DMS153 treated with DMSO at 0.1 percent for 48 hours (cell line): Measurements from ENCODE around the gene CIAO2B.
A peak's percentile ranks its signal among the peaks of the same experiment; 100 is the strongest.
"Not testable (repeated sequence)": the region's sequence is repeated elsewhere in the genome, so short reads cannot be mapped to it uniquely, and the experiment has no call there.

Source experiments
- DNase-seq: peaks from one replicate; lab custom pipeline; 2025; ENCODE audit not compliant: unreplicated experiment; lab: John Stamatoyannopoulos, UW

The CIAO2B gene

DNA sequence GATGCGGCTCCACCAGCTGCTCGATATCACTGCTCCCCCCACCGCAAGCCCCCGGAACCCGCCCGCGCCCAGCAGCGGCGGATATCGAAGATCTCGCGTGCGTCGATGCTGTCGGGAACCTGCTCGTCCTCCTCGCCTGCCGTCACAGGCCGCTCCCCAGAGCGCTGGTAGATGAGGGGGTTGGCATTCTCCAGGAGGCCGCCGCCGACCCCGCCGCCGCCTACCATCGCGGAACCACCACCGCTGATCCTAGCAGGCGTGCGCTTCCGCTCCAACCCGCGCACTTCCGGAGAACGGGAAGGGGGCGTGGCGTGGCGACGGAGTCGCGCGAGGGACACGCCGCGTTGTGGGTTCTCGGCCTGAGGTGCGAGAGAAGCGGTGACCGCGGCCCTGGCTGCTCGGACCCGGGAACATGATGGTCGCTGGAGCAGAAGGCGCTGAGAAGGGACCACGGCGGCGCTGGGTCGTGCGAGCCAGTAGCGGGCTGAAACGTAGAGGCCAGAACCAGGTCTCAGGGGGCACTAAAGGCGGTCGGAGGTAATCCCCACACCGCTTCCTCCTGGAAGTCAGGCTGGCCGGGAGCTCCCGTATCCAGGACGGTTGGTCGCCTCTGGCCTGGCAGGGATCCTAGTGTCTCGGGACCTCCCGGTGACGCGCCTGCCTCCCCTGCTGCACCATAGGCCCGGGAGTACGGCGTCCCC is at the start of gene CIAO2B:
CIAO2B (minus strand) TSS at position 265 of the 701 bp plus-strand sequence; CDS start at position 227, 38 bp downstream.
- DNase-seq = peak; percentile 50

DNA sequence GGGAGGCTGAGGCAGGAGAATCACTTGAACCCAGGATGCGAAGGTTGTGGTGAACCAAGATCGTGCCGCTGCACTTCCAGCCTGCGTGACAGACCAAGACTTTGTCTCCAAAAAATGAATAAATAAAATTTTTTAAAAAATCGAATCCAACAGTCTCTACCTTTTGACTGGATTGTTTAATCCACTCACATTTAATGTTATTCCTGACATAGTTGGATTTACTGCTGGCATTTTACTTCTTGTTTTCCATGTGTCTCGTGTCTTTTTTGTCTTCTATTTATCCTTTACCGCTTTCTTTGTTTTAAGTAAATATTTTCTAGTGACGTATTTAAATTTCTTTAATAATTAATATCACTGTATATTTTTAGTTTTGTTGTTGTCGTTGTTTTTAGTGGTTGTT is 48.8 kb upstream of the CIAO2B start:
- DNase-seq = no peak

DNA sequence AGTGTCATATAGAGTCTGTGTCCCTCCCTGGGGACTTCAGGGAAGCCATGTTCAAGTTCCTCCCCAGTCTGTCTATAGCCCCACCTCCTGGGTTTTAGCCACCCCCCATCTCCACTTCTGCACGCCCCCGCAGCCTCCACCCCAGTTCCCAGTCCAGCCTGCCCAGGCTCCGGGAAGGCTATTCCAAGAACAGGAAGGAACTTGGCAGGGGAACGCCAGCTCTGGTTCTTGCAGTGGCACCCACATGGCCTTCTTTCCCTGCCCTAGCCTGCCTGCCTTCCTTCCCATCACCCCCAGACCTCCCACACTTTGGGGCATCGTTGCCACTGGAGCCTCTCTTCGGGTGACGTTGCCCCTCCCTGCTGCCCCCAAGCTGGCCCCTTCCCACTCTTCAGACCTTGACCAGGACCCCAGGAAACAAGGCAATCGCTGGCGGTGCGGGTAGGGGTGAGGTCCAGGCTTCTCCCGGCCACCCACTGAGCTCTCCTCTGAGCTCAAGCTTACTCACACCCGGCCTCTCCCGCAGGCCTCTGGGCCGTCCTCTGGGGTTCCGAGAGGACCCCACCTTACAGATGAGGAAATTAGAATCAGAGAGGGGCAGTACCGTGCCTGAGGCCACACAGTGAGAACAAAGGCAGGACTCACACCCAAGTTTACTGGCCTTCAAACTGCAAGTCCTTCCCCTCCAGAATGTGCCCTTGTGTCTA is 45.0 kb upstream of the CIAO2B start:
- DNase-seq = no peak

GRCh38 chr16:66977341-66978113 is 43.3 kb upstream of the CIAO2B start:
- DNase-seq = peak; percentile 79

DNA sequence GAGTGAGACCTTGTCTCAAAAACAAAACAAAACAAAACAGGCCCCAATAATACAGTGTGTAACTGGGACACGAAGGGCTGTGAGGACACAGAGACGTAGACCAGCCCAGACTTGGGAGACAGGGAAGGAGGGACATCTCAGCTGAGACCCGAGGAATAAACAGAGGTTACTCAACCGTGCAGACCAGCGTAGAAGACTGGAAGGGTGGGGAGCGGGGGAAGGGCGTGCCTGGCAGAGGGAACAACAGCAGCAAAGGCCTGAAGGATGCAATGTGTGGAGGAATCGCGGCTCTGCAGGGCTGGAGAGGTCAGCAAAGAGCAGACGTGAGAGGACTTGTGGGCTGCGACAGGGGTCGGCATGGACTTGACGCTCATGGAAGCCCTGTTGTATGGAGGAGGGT is 42.5 kb upstream of the CIAO2B start:
- DNase-seq = no peak

GRCh38 chr16:66975302-66975893 is 41.2 kb upstream of the CIAO2B start:
- no peak for DNase-seq

DNA sequence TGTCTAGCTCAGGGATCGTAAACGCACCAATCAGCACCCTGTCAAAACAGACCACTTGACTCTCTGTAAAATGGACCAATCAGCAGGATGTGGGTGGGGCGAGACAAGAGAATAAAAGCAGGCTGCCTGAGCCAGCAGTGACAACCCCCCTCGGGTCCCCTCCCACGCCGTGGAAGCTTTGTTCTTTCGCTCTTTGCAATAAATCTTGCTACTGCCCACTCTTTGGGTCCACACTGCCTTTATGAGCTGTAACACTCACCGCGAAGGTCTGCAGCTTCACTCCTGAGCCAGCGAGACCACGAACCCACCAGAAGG is 40.7 kb upstream of the CIAO2B start:
- peak; percentile 1 for DNase-seq

DNA sequence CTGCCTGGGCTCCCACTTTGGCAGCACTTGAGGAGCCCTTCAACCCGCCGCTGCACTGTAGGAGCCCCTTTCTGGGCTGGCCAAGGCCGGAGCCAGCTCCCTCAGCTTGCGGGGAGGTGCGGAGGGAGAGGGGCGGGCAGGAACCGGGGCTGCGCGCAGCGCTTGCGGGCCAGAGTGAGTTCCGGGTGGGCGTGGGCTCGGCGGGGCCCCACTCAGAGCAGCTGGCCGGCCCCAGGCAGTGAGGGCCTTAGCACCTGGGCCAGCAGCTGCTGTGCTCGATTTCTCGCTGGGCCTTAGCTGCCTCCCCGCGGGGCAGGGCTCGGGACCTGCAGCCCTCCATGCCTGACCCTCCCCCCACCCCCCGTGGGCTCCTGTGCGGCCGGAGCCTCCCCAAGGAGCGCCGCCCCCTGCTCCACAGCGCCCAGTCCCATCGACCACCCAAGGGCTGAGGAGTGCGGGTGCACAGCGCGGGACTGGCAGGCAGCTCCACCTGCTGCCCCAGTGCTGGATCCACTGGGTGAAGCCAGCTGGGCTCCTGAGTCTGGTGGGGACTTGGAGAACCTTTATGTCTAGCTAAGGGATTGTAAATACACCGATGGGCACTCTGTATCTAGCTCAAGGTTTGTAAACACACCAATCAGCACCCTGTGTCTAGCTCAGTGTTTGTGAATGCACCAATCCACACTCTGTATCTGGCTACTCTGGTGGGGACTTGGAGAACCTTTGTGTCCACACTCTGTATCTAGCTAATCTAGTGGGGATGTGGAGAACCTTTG is 40.1 kb upstream of the CIAO2B start:
- DNase-seq = not testable (repeated sequence)

GRCh38 chr16:66973716-66974115 is 39.5 kb upstream of the CIAO2B start:
- DNase-seq = no peak

DNA sequence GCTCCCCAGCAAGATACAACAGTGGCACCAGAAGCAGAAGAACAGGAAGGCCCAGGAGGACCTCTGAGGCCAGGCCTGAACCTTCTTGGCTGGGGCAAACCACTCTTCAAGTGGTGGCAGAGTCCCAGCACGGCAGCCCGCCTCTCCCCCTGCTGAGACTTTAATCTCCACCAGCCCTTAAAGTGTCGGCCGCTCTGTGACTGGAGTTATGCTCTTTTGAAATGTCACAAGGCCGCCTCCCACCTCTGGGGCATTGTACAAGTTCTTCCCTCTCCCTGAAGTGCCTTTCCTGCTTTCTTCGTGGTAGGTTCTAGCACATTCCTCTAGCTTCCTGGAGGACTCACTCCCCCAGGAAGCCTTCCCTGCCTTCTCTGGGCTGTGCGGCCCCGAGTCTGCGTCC is 38.8 kb upstream of the CIAO2B start:
- no peak for DNase-seq

DNA sequence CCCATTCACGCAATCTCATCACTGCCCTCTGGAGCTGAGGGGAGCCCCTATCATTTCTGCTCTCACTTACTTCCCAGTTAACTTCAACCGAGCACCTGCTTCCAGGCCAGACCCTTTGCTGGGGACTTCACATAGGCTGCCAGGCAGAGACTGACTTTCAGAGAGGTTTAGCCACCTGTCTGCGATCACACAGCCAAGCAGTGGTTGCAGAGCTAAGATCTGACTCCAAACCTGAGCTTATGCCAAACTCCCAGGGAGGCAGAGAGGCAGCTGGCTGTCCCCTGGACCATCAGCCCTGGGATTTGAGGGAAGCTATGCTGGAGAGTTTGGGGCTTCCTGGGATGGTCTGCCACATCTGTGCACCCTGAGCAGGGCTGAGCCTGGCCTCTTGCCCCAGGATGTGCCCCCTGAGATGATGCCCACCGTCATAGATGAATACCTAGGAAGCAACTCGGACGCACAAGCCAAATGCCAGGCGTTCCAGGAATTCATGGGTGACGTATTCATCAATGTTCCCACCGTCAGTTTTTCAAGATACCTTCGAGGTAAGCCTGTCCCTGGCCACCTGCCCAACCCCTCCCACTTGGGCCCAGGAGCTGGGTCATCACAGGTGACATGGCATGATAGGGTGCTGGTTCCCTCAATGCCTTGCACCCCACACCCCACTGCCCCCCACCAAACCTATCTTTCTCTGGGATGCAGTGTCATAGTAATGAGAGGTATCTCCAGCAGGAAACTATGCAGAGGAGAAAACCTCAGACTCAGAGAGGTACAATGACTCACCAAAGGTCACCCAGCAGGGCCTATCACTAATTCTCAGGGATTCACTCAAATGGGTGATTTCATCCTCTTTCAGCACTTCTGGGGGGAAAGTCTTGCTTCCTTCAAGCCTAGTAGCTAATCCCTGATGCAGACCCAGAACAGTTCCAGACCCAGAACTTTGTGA is 36.8 kb upstream of the CIAO2B start:
- DNase-seq = no peak

DNA sequence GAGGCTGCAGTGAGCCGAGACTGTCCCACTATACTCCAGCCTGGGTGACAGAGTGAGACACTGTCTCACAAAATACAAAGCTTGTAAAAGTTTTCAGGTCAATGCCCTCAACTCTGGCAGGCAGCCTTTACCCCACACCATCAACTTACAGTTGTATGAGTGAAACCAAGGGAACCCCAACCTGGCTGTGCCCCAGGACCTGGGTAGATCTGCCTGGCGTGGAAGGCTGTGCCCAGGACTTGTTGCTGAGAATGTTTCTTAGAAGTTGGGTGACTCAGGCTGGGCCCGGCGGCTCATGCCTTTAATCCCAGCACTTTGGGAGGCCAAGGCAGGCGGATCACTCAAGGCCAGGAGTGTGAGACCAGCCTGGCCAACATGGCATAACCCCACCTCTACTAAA is 34.6 kb upstream of the CIAO2B start:
- DNase-seq = no peak

DNA sequence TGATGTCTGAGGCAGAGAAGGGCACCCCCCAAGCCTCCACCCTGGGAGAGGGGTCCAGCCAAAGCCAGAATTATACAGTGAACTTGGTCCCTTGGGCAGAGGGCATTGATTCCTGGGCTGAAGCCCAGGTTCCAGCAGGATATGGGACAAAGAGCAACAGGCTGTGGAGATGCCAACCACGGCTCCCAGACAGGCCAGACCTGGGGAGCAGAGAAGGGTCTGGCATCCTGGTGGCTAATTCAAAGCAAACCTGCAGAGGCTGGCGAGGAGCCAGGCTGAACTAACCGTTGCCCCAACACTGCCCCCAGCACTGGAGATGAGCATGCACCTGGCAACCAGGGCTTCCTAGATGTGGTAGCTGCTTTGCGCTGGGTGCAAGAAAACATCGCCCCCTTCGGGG is 29.8 kb upstream of the CIAO2B start:
- DNase-seq = no peak

- peak; percentile 73 for DNase-seq
These were observed 27.7 kb upstream of the CIAO2B start for GRCh38 chr16:66961914-66962313.

- DNase-seq = peak; percentile 74
These were observed 27.0 kb upstream of the CIAO2B start, which contains the start of gene CES3 for GRCh38 chr16:66961065-66961744. TSS of gene CES3 (plus strand) at chr16:66961266. CDS start at chr16:66961308, 42 bp downstream.

DNA sequence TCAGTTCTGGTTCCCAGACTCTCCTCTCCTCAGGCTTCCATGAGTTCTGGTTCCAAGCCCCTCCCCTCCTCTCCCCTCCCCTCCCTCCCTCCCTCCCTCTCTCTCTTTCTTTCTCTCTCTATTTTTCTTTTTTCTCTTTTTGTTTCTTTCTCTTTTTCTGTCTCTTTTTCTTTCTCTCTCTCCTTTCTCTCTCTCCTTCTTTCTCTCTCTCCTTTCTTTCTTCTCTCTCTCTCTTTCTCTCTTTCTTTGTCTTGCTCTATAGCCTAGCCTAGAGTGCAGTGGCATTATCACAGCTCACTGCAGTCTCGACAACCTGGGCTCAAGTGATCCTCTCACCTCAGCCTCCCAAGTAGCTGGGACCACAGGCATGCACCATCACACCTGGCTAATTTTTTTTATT is 26.1 kb upstream of the CIAO2B start:
- no peak for DNase-seq

DNA sequence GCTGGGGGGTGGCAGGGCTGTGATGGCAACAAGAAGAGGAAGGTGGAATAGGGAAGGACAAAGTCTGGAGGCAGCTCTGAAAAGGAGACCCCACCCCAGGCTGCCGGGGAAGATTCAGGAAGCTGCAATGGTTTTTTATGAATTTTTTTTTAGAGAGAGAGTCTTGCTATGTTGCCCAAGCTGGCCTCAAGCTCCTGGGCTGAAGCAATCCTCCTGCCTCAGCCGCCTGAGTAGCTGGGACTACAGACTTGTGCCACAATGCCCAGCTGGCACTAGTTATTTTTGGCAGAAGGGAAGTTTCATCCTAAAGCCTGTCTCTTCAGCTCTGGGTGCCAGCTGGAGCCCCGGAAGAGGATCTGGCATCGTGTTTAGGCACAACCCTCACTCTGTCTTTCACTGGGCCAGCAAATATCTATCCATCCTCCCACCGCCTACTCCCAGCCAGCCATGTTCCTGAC is 25.5 kb upstream of the CIAO2B start:
- DNase-seq = no peak

DNA sequence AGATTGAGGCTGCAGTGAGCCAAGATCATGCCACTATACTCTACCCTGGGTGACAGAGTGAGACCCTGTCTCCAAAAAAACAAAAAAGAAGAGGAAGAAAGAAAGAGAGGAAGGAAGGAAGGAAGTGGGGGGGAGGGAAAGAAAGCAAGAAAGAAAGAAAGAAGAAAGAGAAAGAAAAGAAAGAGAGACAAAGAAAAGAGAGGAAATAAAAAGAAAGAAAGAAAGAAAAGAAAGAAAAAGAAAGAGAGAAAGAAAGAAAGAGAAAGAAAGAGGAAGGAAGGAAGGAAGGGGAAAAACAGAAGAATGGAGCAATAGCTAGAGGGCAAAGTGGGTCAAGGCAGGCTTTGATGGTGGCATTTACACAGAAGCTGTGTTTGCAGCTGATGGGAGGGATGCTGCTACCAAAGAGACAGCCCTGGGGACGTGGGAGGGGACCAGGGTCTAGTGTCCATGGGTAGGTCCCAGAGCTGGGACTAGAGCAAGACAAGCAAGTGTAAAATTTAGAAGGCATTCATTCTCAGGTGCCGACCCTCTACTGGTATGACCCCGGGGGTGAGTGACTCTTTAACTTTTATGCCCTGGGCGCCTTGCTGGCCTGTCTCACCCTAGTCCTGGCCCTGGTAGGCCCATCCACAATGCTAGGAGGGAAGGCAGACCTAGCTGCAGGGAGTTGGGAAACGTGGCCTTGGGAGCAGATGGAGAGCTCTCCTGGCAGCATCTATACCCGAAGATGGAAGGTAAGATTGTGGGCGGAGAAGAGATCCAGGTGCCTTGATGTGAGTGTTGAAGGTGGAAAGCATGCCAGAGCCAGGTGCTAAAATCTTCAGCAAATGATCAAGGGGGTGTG is 24.9 kb upstream of the CIAO2B start:
- no peak for DNase-seq
